Measurements from ENCODE around the gene ABCA6.

ABCA6 gene

DNA sequence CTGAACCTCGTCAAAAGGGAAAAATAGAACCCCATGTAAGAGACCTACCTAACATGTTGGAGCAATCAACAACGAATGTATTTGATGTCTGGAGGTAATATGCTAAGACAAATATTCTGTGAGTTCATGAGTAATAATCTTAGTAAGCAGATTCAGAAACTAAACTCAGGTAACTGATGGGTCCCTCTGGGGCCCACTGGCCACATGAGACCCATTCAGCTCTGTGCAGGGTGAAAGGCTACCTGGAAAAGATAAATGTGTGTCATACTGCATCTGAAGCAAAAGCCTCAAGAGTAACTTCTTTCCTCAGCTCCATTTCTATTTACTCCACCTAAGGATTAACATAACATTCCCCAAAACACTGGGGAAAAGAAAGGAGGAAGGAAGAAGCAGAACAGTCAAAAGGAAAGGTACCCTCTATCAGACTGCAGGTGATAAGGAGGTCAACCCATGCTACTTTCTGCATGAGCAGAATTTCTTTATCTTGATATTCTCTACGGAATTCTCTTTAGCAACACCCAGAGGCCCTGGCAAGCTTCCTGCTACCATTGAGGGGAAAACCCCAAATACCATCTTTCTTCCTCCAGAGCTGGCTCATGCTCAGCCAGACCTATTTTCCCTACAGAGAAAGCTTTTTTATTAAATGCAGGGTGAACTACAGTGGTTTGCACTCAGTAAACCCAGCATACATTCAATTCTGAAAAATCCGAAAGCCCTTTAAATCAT lies 37.7 kb upstream of the ABCA6 start:
- no peak for TF ChIP-seq ZNF544 (tag by site-specific recombination; IDR thresholded peaks at IDR 0.05)
- Histone ChIP-seq H3K4me1 (ENCODE audit: control insufficient read depth, insufficient read depth, low read length) (peaks cover 9% of the 10 kb centered on the region), H3K9me3 (ENCODE audit: control insufficient read depth, insufficient read depth, low read depth, low read length) (no peaks in the 10 kb centered on the region), H3K27ac (ENCODE audit: extremely low read depth, low read depth, low read length) (no peak overlapping the region), H3K4me3 (ENCODE audit: low read depth, low read length) (no peak overlapping the region), H3K36me3 (ENCODE audit: control insufficient read depth in 2 of 2, insufficient read depth in 1 of 2, low read length in 2 of 2) (no peaks in the 10 kb centered on the region)
- ChIA-PET POLR2A (no interaction called here), CTCF (interaction anchor here (0.9 kb wide), 1 partner anchor 10 kb away, joined by 3 read pairs; no protein-coding TSS in a partner anchor)

DNA sequence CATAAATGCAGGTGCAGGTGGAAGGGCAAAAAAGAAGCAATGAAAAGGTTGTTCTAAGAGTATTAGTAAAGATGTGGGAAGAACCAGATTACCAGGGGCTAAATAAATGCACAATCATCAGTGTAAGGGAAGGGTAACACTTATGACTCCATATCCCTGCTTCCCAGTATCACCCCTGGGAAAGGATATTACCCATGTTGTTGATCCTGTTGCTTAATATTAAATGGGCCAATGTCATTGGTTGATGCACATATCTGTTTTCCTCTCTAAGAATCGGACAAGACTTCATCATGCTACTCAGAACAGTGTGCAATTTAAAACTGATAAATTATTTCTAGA lies 34.7 kb upstream of the ABCA6 start:
- H3K36me3 ChIP-seq (ENCODE audit: control insufficient read depth in 2 of 2, insufficient read depth in 1 of 2, low read length in 2 of 2) = no peaks in the 10 kb centered on the region
- TF ChIP-seq HOXA7 (CRISPR knock-in tag; IDR thresholded peaks at IDR 0.05; ENCODE audit: borderline replicate concordance) (no peak), ZNF707 (tag by site-specific recombination; IDR thresholded peaks at IDR 0.05) (no peak)
- TF ChIP-seq, protein P1, sequence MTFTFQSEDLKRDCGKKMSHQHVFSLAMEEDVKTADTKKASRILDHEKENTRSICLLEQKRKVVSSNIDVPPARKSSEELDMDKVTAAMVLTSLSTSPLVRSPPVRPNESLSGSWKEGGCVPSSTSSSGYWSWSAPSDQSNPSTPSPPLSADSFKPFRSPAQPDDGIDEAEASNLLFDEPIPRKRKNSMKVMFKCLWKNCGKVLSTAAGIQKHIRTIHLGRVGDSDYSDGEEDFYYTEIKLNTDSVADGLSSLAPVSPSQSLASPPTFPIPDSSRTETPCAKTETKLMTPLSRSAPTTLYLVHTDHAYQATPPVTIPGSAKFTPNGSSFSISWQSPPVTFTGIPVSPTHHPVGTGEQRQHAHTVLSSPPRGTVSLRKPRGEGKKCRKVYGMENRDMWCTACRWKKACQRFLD (tag by site-specific recombination; IDR thresholded peaks at IDR 0.05) = no peak
- H3K27ac ChIP-seq (ENCODE audit: extremely low read depth, low read depth, low read length) = no peak overlapping the region
- ChIA-PET POLR2A (no interaction called here), CTCF (no interaction called here)
- peaks cover 9% of the 10 kb centered on the region for H3K4me1 ChIP-seq (ENCODE audit: control insufficient read depth, insufficient read depth, low read length)
- no peak overlapping the region for H3K4me3 ChIP-seq (ENCODE audit: low read depth, low read length)
- no peaks in the 10 kb centered on the region for H3K9me3 ChIP-seq (ENCODE audit: control insufficient read depth, insufficient read depth, low read depth, low read length)

DNA sequence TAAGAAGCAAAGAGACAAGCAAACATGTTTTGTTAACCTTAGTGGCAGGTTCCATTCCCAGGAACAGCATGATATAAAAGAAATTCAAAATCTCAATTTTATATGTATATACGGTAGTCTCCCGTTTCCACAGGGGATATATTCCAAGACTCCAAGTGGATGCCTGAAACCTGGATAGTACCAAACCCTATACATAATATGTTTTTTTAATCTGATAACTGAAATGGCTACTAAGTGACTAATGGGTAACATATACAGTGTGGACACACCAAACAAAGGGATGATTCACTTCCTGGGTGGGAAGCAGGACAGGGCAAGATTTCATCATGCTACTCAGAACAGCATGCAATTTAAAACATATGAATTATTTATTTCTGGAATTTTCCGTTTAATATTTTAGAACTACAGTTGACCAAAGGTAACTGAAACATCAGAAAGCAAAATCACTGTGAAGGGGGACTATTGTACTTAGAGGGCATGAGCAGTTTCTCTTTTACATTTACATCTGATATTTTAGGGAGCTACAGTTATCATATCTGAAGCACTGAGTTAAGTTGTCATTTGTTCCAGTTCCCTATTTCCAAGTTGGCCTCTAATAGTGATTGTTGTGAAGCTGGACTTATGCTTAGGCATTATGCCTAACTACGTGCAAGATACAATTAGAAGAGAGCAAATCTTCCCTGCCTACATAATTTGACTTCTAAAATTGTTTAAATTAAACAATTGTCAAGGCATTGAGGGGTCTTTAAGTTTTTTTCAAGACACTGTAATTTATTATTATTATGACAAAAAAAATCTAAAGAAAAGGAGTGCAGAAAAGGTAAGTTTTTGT lies 34.1 kb upstream of the ABCA6 start:
- no peak overlapping the region for H3K27ac ChIP-seq (ENCODE audit: extremely low read depth, low read depth, low read length)
- CTCF ChIA-PET = no interaction called here
- peaks cover 9% of the 10 kb centered on the region for H3K4me1 ChIP-seq (ENCODE audit: control insufficient read depth, insufficient read depth, low read length)
- no peaks in the 10 kb centered on the region for H3K9me3 ChIP-seq (ENCODE audit: control insufficient read depth, insufficient read depth, low read depth, low read length)
- H3K36me3 ChIP-seq (ENCODE audit: control insufficient read depth in 2 of 2, insufficient read depth in 1 of 2, low read length in 2 of 2) = no peaks in the 10 kb centered on the region
- no peak overlapping the region for H3K4me3 ChIP-seq (ENCODE audit: low read depth, low read length)
- POLR2A ChIA-PET = no interaction called here
- TF ChIP-seq ZBTB21 (tag by site-specific recombination; IDR thresholded peaks at IDR 0.05) = no peak
- peak; percentile 53; the same call in 1 of the 2 replicates for TF ChIP-seq FEZF1 (tag by site-specific recombination; IDR thresholded peaks at IDR 0.05)
- 0 out of 2 replicates have a peak, but pooled peaks have one; percentile 22 for TF ChIP-seq ZNF660 (tag by site-specific recombination; IDR thresholded peaks at IDR 0.05)
- TF ChIP-seq TRIM28 (IDR thresholded peaks at IDR 0.05; ENCODE audit: borderline replicate concordance, low read length) = no peak; the same call in 1 of the 2 replicates
- TF ChIP-seq, protein P2, sequence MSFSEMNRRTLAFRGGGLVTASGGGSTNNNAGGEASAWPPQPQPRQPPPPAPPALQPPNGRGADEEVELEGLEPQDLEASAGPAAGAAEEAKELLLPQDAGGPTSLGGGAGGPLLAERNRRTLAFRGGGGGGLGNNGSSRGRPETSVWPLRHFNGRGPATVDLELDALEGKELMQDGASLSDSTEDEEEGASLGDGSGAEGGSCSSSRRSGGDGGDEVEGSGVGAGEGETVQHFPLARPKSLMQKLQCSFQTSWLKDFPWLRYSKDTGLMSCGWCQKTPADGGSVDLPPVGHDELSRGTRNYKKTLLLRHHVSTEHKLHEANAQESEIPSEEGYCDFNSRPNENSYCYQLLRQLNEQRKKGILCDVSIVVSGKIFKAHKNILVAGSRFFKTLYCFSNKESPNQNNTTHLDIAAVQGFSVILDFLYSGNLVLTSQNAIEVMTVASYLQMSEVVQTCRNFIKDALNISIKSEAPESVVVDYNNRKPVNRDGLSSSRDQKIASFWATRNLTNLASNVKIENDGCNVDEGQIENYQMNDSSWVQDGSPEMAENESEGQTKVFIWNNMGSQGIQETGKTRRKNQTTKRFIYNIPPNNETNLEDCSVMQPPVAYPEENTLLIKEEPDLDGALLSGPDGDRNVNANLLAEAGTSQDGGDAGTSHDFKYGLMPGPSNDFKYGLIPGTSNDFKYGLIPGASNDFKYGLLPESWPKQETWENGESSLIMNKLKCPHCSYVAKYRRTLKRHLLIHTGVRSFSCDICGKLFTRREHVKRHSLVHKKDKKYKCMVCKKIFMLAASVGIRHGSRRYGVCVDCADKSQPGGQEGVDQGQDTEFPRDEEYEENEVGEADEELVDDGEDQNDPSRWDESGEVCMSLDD (tag by site-specific recombination; IDR thresholded peaks at IDR 0.05) = no peak
- TF ChIP-seq ZNF174 (tag by site-specific recombination; IDR thresholded peaks at IDR 0.05) = no peak
- peak; percentile 59; the same call in 1 of the 2 replicates for TF ChIP-seq ZBTB20 (tag by site-specific recombination; IDR thresholded peaks at IDR 0.05)
- TF ChIP-seq YY2 (tag by site-specific recombination; IDR thresholded peaks at IDR 0.05) = no peak
- no peak for TF ChIP-seq ZNF23 (tag by site-specific recombination; IDR thresholded peaks at IDR 0.05; ENCODE audit: borderline replicate concordance)
- TF ChIP-seq, protein P3, sequence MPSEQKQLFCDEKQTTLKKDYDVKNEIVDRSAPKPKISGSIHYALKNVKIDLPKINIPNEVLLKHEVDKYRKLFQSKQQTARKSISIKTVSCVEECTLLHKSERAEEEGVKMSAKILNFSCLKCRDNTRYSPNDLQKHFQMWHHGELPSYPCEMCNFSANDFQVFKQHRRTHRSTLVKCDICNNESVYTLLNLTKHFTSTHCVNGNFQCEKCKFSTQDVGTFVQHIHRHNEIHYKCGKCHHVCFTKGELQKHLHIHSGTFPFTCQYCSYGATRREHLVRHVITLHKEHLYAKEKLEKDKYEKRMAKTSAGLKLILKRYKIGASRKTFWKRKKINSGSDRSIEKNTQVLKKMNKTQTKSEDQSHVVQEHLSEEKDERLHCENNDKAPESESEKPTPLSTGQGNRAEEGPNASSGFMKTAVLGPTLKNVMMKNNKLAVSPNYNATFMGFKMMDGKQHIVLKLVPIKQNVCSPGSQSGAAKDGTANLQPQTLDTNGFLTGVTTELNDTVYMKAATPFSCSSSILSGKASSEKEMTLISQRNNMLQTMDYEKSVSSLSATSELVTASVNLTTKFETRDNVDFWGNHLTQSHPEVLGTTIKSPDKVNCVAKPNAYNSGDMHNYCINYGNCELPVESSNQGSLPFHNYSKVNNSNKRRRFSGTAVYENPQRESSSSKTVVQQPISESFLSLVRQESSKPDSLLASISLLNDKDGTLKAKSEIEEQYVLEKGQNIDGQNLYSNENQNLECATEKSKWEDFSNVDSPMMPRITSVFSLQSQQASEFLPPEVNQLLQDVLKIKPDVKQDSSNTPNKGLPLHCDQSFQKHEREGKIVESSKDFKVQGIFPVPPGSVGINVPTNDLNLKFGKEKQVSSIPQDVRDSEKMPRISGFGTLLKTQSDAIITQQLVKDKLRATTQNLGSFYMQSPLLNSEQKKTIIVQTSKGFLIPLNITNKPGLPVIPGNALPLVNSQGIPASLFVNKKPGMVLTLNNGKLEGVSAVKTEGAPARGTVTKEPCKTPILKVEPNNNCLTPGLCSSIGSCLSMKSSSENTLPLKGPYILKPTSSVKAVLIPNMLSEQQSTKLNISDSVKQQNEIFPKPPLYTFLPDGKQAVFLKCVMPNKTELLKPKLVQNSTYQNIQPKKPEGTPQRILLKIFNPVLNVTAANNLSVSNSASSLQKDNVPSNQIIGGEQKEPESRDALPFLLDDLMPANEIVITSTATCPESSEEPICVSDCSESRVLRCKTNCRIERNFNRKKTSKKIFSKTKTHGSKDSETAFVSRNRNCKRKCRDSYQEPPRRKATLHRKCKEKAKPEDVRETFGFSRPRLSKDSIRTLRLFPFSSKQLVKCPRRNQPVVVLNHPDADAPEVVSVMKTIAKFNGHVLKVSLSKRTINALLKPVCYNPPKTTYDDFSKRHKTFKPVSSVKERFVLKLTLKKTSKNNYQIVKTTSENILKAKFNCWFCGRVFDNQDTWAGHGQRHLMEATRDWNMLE (tag by site-specific recombination; conservative IDR thresholded peaks at IDR 0.05; ENCODE audit: low read depth) = peak; percentile 53
- no peak for TF ChIP-seq REPIN1 (tag by site-specific recombination; IDR thresholded peaks at IDR 0.05; ENCODE audit: low read depth)
- no peak for TF ChIP-seq ZNF341 (tag by site-specific recombination; IDR thresholded peaks at IDR 0.05; ENCODE audit: low read depth)
- no peak for TF ChIP-seq KLF16 (tag by site-specific recombination; IDR thresholded peaks at IDR 0.05)
- no peak for TF ChIP-seq ZNF629 (tag by site-specific recombination; IDR thresholded peaks at IDR 0.05)
- no peak for TF ChIP-seq WT1 (tag by site-specific recombination; IDR thresholded peaks at IDR 0.05)
- TF ChIP-seq, protein P4, sequence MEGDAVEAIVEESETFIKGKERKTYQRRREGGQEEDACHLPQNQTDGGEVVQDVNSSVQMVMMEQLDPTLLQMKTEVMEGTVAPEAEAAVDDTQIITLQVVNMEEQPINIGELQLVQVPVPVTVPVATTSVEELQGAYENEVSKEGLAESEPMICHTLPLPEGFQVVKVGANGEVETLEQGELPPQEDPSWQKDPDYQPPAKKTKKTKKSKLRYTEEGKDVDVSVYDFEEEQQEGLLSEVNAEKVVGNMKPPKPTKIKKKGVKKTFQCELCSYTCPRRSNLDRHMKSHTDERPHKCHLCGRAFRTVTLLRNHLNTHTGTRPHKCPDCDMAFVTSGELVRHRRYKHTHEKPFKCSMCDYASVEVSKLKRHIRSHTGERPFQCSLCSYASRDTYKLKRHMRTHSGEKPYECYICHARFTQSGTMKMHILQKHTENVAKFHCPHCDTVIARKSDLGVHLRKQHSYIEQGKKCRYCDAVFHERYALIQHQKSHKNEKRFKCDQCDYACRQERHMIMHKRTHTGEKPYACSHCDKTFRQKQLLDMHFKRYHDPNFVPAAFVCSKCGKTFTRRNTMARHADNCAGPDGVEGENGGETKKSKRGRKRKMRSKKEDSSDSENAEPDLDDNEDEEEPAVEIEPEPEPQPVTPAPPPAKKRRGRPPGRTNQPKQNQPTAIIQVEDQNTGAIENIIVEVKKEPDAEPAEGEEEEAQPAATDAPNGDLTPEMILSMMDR (tag by site-specific recombination; IDR thresholded peaks at IDR 0.05) = no peak
